H9 (cell line): ENCODE results near the gene RNF224. TPM values are rescaled to one million over a fixed set of nuclear protein-coding genes. Genes with fewer than 3 reads are reported as not detected.

Experiments
- DNase-seq: peaks from one replicate; pipeline ENCODE4 v3.0.0-alpha.2; 2017
- H2AFZ ChIP-seq: one replicate; pipeline ENCODE4 v1.6.1; 2013; ENCODE audit warnings: mild to moderate bottlenecking, low read length, control low read depth, moderate library complexity
- H2AK5ac ChIP-seq: 2 replicates; pipeline ENCODE4 v1.6.1; 2013; ENCODE audit warnings: low read length, control low read depth, mixed read lengths; ENCODE audit not compliant: insufficient read length
- H2BK120ac ChIP-seq: one replicate; pipeline ENCODE4 v1.6.1; 2013; ENCODE audit warnings: low read depth, mild to moderate bottlenecking, low read length, control low read depth, inconsistent platforms; ENCODE audit not compliant: poor library complexity, severe bottlenecking
- H2BK12ac ChIP-seq: 2 replicates; pipeline ENCODE4 v1.6.1; 2013; ENCODE audit warnings: low read length, control low read depth, mixed read lengths, low read depth; ENCODE audit not compliant: insufficient read length
- H2BK15ac ChIP-seq: 2 replicates; pipeline ENCODE4 v1.6.1; 2013; ENCODE audit warnings: low read depth, low read length, control low read depth
- H2BK20ac ChIP-seq: one replicate; pipeline ENCODE4 v1.6.1; 2013; ENCODE audit warnings: low read depth, mild to moderate bottlenecking, low read length, control low read depth, inconsistent platforms; ENCODE audit not compliant: poor library complexity, severe bottlenecking
- H2BK5ac ChIP-seq: 2 replicates; pipeline ENCODE4 v1.6.1; 2013; ENCODE audit warnings: low read length, control low read depth, mixed read lengths; ENCODE audit not compliant: insufficient read length
- H3K14ac ChIP-seq: 2 replicates; pipeline ENCODE4 v1.6.1; 2013; ENCODE audit warnings: low read length, control low read depth; ENCODE audit not compliant: insufficient read depth
- H3K18ac ChIP-seq: 2 replicates; pipeline ENCODE4 v1.6.1; 2013; ENCODE audit warnings: low read depth, mild to moderate bottlenecking, mixed read lengths, low read length, control low read depth; ENCODE audit not compliant: insufficient read length
- H3K23ac ChIP-seq: 2 replicates; pipeline ENCODE4 v1.6.1; 2013; ENCODE audit warnings: low read length, control low read depth, mixed read lengths, low read depth; ENCODE audit not compliant: insufficient read length
- H3K23me2 ChIP-seq: 2 replicates; pipeline ENCODE4 v1.6.1; 2013; ENCODE audit warnings: low read depth, mild to moderate bottlenecking, mixed read lengths, low read length, control low read depth; ENCODE audit not compliant: insufficient read length, poor library complexity, severe bottlenecking
- H3K27ac ChIP-seq: 2 replicates; pipeline ENCODE4 v1.5.1; 2013; ENCODE audit warnings: low read length, control low read depth, mixed read lengths, low read depth; ENCODE audit not compliant: insufficient read length
- H3K27me3 ChIP-seq: 2 replicates; pipeline ENCODE4 v1.6.1; 2013; ENCODE audit warnings: low read length, control low read depth, inconsistent platforms; ENCODE audit not compliant: insufficient read depth
- H3K4ac ChIP-seq: 2 replicates; pipeline ENCODE4 v1.6.1; 2013; ENCODE audit warnings: low read depth, mild to moderate bottlenecking, control low read depth, inconsistent platforms, low read length, moderate library complexity
- H3K4me1 ChIP-seq: 2 replicates; pipeline ENCODE4 v1.6.1; 2013; ENCODE audit warnings: low read length, control low read depth, inconsistent platforms; ENCODE audit not compliant: insufficient read depth
- H3K4me2 ChIP-seq: 2 replicates; pipeline ENCODE4 v1.6.1; 2013; ENCODE audit warnings: low read length, control low read depth, mixed read lengths; ENCODE audit not compliant: insufficient read length, insufficient read depth
- H3K56ac ChIP-seq: 2 replicates; pipeline ENCODE4 v1.6.1; 2013; ENCODE audit warnings: low read depth, mild to moderate bottlenecking, mixed read lengths, low read length, control low read depth; ENCODE audit not compliant: insufficient read length
- H3K79me1 ChIP-seq: 2 replicates; pipeline ENCODE4 v1.6.1; 2013; ENCODE audit warnings: low read depth, mild to moderate bottlenecking, moderate library complexity, low read length, control low read depth, inconsistent platforms; ENCODE audit not compliant: insufficient read depth, poor library complexity, severe bottlenecking
- H3K79me2 ChIP-seq: 2 replicates; pipeline ENCODE4 v1.6.1; 2013; ENCODE audit warnings: low read length, control low read depth, inconsistent platforms; ENCODE audit not compliant: insufficient read depth
- H3K9ac ChIP-seq: 2 replicates; pipeline ENCODE4 v1.6.1; 2013; ENCODE audit warnings: low read length, control low read depth, mixed read lengths; ENCODE audit not compliant: insufficient read length; ENCODE audit errors: extremely low read depth
- H3K9me3 ChIP-seq: one replicate; pipeline ENCODE4 v1.6.1; 2013; ENCODE audit warnings: low read depth, low read length, inconsistent platforms; ENCODE audit not compliant: control insufficient read depth
- H3T11ph ChIP-seq: one replicate; pipeline ENCODE4 v1.6.1; 2013; ENCODE audit warnings: mild to moderate bottlenecking, low read length, control low read depth, inconsistent platforms
- H4K20me1 ChIP-seq: one replicate; pipeline ENCODE4 v1.6.1; 2013; ENCODE audit not compliant: control insufficient read depth, insufficient read length, insufficient read depth
- H4K5ac ChIP-seq: 2 replicates; pipeline ENCODE4 v1.6.1; 2013; ENCODE audit warnings: low read depth, mild to moderate bottlenecking, mixed read lengths, low read length, control low read depth; ENCODE audit not compliant: insufficient read length
- H4K8ac ChIP-seq: replicated peaks from 2 replicates; pipeline ENCODE4 v1.6.1; 2013; ENCODE audit warnings: low read length, control low read depth, mixed read lengths, low read depth; ENCODE audit not compliant: insufficient read length
- H4K91ac ChIP-seq: 2 replicates; pipeline ENCODE4 v1.6.1; 2013; ENCODE audit warnings: low read depth, mild to moderate bottlenecking, moderate library complexity, mixed read lengths, low read length, control low read depth; ENCODE audit not compliant: insufficient read length
- H3K27ac Mint-ChIP-seq, 3 experiments: 2 replicates in 2 of 3; 3 replicates in 1 of 3; pipeline ENCODE4 v1.8.0; 2020 to 2021; ENCODE audit warnings: mixed read lengths in 3 of 3, mild to moderate bottlenecking in 1 of 3, moderate library complexity in 1 of 3
- H3K27me3 Mint-ChIP-seq: 2 replicates; pipeline ENCODE4 v1.8.0; 2021; ENCODE audit warnings: low read depth, mild to moderate bottlenecking, moderate library complexity, mixed read lengths
- H3K36me3 Mint-ChIP-seq, 3 experiments: 2 replicates in 2 of 3; 3 replicates in 1 of 3; pipeline ENCODE4 v1.8.0; 2020 to 2021; ENCODE audit warnings: low read depth in 3 of 3, mixed read lengths in 3 of 3; ENCODE audit not compliant: insufficient read depth in 1 of 3
- H3K4me1 Mint-ChIP-seq, 2 experiments: 2 replicates each; pipeline ENCODE4 v1.8.0; 2020; ENCODE audit warnings: mixed read lengths in 2 of 2
- H3K4me3 Mint-ChIP-seq, 2 experiments: 2 replicates in 1 of 2; 3 replicates in 1 of 2; pipeline ENCODE4 v1.8.0; 2020 to 2021; ENCODE audit warnings: mild to moderate bottlenecking in 2 of 2, mixed read lengths in 2 of 2, moderate library complexity in 1 of 2
- H3K9me3 Mint-ChIP-seq, 2 experiments: 2 replicates in 1 of 2; 3 replicates in 1 of 2; pipeline ENCODE4 v1.8.0; 2020; ENCODE audit warnings: mild to moderate bottlenecking in 2 of 2, mixed read lengths in 2 of 2, moderate library complexity in 1 of 2
- WGBS: extraction: QIAGEN DNeasy Blood & Tissue Kit; methylation state at CpG from one replicate; pipeline ENCODE4 v1.1.7; 2013; ENCODE audit warnings: missing lambda C conversion rate, low lambda C conversion rate, mixed read lengths; ENCODE audit not compliant: insufficient read length; ENCODE audit errors: extremely low coverage; 5-methylcytosine and 5-hydroxymethylcytosine counted together
- total RNA-seq: library from RNA; stranded (reverse); gene quantifications from 2 replicates; pipeline ENCODE4 v1.2.1, GENCODE V29; 2021
- TF ChIP-seq, protein P1 (sequence below): fragments of 200-600 bp; sonication (generic); conservative IDR thresholded peaks from 3 replicates; pipeline ENCODE4 v1.8.0; 2021; ENCODE audit warnings: antibody characterized with exemption, mild to moderate bottlenecking

Gene RNF224
- total RNA-seq, 1 experiment from 2014 or later = 0.15 TPM

DNA sequence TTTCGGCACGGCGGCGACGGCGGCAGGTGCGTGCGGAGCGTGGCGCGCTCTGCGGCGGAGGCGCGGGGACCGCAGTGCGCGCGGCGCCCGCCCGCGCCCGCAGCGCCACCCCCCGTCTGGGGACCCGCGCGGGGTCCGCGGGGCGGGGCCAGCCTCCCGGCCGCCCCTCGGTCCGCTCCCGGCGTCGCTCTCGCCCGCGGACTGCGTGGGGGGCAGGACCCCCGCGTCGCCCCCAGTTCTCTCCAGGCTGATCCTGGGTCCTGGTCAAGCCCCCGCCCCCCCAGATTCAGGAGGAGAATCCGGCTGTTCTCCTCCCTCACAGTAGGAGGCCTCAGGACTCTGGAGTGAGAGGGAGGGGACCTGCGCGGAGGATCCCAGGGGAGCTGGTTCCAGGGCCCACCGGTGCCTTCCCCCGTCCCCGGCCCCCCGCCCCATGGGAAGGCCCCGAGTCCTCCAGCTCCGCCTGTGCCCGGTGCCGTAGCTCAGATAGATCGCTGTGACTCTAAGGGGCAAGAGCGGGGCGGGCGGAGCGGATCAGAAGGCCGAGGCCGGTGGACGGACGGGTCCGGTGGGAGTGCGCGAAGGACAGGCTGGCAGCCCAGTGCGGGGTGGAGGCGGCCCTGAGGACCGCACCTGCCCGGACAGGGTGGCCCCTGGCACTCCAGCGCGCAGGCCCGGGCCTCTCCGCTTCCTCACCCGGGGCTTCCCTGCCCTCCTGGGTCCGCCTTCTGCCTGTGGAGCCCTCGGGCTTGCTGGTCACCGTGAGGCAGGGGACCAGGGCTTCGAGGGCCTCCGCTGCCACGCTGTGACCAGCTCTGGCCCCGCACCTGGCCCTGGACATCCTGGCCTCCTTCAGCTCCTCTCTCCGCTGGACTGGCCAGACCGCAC, 4.9 kb upstream of the RNF224 start, which contains the start of gene RNF208:
TSS of gene RNF208 (minus strand) at position 51 of the 888 bp plus-strand sequence. CDS start 1,028 bp downstream, outside the sequence.
- H3K36me3 Mint-ChIP-seq = 0 out of 7 replicates have a peak, but pooled peaks cover 0 to 2% (median 0%) of the 10 kb centered on the region in 3 experiments
- Histone ChIP-seq H3K79me1 (no peaks in the 10 kb centered on the region), H3K9ac (no peak within 1 kb of the TSS), H2BK12ac (no peak within 1 kb of the TSS), H3K4me2 (peak within 1 kb of the TSS; percentile 75), H2AFZ (no peak within 1 kb of the TSS), H3K23ac (no peak within 1 kb of the TSS), H3K23me2 (peaks cover 18% of the 10 kb centered on the region), H3K14ac (peak within 1 kb of the TSS; percentile 74; the same call in 1 of the 2 replicates), H3T11ph (no peak within 1 kb of the TSS), H2BK15ac (no peak within 1 kb of the TSS), H3K4me1 (no peaks in the 10 kb centered on the region), H4K20me1 (no peaks in the 10 kb centered on the region), H3K4ac (no peak within 1 kb of the TSS), H3K9me3 (no peaks in the 10 kb centered on the region), H4K91ac (no peak within 1 kb of the TSS), H2AK5ac (no peak within 1 kb of the TSS), H2BK20ac (no peak within 1 kb of the TSS), H3K79me2 (no peaks in the 10 kb centered on the region), H3K27me3 (no peaks in the 10 kb centered on the region), H2BK120ac (no peak within 1 kb of the TSS), H2BK5ac (no peak within 1 kb of the TSS), H3K56ac (no peak within 1 kb of the TSS), H3K18ac (no peak within 1 kb of the TSS), H4K5ac (no peak within 1 kb of the TSS), H3K27ac (no peak within 1 kb of the TSS), H4K8ac (no peak within 1 kb of the TSS)
- H3K9me3 Mint-ChIP-seq = no peaks in the 10 kb centered on the region
- peak; percentile 54 for DNase-seq
- peaks cover 0 to 3% of the 10 kb centered on the region in 2 experiments; a peak in 3 of 4 replicates for H3K4me1 Mint-ChIP-seq
- TF ChIP-seq, protein P1, sequence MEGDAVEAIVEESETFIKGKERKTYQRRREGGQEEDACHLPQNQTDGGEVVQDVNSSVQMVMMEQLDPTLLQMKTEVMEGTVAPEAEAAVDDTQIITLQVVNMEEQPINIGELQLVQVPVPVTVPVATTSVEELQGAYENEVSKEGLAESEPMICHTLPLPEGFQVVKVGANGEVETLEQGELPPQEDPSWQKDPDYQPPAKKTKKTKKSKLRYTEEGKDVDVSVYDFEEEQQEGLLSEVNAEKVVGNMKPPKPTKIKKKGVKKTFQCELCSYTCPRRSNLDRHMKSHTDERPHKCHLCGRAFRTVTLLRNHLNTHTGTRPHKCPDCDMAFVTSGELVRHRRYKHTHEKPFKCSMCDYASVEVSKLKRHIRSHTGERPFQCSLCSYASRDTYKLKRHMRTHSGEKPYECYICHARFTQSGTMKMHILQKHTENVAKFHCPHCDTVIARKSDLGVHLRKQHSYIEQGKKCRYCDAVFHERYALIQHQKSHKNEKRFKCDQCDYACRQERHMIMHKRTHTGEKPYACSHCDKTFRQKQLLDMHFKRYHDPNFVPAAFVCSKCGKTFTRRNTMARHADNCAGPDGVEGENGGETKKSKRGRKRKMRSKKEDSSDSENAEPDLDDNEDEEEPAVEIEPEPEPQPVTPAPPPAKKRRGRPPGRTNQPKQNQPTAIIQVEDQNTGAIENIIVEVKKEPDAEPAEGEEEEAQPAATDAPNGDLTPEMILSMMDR = no peak
- H3K27me3 Mint-ChIP-seq = no peaks in the 10 kb centered on the region; the same call in 1 of the 2 replicates
- H3K27ac Mint-ChIP-seq = no peak within 1 kb of the TSS
- WGBS = no CpG with 5 or more reads among the region's 88 CpGs
- peak within 1 kb of the TSS; percentile 66 to 83 for H3K4me3 Mint-ChIP-seq
